ENCODE results near the gene OR2AP1.
"Not testable (repeated sequence)": the region's sequence is repeated elsewhere in the genome, so short reads cannot be mapped to it uniquely, and the experiment has no call there.

The OR2AP1 gene

DNA sequence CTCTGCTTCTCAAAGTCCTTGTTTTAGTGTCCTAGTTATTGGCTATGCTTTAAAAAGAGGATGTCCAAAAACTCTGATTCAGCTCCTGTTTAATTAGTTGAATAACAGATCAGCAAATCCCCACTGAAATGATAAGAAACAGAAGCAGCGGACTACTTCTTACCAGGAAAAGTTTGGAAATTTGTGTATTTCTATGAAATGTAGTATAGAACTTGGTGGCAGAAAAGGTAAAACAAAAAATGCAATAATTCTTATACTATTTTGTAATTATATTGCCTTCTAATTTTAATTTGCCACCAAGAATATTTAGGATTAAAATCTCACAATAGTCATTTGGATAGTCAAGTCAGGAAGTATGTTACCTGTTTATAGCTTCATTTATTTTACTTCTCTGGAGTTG is at the start of gene OR2AP1:
Gene OR2AP1 (plus strand): TSS at position 301 of the 400 bp plus-strand sequence. CDS start 1,947 bp downstream, outside the sequence.
- no peak for DNase-seq

DNA sequence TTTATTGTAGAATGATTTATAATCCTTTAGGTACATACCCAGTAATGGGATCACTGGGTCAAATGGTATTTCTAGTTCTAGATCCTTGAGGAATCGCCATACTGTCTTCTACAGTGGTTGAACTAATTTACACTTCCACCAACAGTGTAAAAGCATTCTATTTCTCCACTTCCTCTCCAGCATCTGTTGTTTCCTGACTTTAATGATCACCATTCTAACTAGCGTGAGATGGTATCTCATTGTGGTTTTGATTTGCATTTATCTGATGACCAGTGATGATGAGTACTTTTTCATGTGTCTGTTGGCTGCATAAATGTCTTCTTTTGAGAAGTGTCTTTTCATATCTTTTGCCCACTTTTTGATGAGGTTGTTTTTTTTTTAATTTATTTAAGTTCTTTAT is 24.0 kb upstream of the OR2AP1 start:
- not testable (repeated sequence) for DNase-seq

DNA sequence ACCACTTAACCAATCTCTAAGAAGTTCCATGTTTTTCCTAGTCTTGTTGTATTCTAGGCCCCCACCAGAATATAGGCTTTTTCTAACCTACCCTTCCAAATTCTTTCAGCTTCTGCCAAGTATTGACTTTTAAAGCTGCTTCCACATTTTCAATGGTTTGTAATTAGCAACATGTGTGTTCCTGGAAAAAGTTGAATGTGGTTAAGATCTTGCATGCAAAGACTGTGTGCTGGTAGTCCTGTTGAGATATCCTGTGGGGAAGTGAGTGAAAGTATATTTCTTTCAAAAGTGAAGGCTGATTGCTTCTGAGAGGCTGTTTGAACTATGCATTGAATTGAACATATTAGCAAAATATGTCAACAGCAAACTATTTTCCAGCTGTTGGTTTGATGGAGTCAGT is 23.5 kb upstream of the OR2AP1 start:
- no peak for DNase-seq

DNA sequence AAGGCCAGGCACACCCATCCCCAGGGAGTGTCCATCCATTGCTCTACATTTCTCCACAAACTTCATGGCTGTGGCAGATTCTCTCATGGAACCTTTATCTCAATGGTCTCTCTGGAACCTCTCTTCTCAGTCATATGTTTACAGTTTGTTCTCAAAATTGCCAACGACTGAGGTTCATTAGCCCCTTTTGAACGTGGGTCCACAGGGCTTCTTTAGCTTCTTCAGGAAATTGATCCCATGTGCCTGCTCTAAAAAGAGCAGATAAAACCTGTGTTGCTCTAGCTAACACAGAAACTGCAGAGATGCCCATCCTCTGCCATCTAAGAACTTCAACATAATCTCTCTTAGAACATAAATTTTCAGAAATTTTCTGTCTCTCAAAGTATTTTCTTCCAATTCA is 23.0 kb upstream of the OR2AP1 start, which contains the start of gene OR6C4:
Gene OR6C4 (plus strand): TSS at position 301 of the 400 bp plus-strand sequence. CDS start 1,625 bp downstream, outside the sequence.
- no peak for DNase-seq

DNA sequence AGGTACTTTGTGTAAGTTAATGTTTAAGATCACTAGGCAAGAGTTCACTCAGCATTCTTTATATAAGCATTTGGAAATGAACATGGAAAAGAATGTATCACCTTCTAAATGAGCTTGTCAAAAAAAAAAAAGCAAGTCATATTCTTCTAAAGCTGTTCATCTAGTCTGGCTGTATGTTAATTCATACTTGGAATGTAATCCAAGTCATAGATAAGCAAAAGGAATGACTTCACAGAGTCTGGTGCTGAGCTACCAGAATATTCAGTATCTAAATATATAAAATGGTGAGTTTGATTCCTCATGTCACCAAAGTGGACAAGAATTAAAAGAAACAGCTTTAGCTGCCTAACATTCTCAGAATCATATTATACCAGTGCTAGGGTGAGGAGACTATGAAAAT is 18.0 kb upstream of the OR2AP1 start:
- no peak for DNase-seq

DNA sequence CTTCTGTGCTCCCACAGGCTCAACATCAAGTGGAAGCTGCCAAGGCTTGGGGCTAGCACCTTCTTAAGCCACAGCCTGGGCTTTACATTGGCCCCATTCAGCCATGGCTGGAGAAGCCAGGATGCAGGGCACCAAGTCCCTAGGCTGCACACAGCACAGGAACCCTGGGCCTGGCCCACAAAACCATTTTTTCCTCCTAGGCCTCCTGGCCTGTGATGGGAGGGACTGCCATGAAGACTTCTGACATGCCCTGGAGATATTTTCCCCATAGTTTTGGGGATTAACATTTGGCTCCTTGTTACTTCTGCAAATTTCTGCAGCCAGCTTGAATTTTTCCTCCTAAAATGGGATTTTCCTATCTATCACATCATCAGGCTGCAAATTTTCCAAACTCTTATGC is 2.2 kb upstream of the OR2AP1 start:
- DNase-seq, result not testable (repeated sequence)

DNA sequence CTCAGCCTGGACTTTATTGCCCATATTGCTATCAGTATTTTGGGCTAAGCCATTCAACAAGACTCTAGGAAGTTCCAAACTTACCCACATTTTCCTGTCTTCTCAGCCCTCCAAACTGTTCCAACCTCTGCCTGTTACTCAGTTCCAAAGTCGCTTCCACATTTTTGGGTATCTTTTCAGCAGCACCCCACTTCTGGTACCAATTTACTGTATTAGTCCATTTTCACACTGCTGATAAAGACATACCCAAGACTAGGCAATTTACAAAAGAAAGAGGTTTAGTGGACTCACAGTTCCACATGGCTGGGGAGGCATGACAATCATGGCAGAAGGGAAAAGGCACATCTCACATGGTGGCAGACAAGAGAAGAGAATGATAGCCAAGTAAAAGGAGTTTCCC is 1.6 kb upstream of the OR2AP1 start:
- not testable (repeated sequence) for DNase-seq

DNA sequence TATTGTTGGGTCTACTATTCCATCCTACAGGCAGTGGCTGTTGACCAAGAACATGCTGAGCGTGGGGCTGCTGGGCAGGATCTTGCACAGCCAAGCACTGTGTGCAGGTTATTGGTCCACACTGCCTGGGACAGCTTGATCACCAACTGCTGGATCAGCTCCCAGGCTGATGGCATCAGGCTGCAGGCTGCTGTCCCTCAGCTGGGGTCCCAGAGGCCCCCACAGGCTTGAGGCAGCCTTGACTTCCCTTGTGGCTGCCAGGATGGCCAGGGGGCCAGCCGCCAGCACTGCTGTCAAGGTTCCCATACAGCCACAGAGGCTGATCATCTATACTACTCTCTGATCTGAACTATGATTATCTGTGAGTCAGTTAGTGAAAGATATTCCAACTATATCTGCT is 9.8 kb downstream of the OR2AP1 start:
- no peak for DNase-seq

DNA sequence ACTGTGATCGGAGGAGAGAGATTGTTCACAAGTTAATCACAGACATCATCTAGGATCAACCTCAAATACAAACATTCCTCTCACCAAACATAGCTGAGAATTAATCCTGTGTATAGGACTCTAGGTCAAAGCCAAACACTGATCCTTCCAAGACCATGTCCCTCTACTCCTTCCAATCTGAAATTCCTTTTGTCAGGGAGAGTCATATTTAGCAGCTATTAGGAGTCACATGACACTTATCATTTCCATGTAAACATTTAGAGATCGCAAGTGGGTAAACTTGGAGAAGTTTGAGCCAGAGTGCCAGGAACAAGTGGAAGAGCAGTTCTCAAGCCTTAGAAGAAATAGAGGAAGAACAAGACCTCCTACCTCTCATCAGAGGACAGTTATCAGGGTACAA is 13.5 kb downstream of the OR2AP1 start:
- DNase-seq, result no peak

DNA sequence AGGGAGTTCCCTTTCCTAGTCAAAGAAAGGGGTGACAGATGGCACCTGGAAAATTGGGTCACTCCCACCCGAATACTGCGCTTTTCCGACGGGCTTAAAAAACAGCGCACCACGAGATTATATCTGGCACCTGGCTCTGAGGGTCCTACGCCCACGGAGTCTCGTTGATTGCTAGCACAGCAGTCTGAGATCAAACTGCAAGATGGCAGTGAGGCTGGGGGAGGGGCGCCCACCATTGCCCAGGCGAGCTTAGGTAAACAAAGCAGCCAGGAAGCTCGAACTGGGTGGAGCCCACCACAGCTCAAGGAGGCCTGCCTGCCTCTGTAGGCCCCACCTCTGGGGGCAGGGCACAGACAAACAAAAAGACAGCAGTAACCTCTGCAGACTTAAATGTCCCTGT is 17.9 kb downstream of the OR2AP1 start:
- DNase-seq, result not testable (repeated sequence)

DNA sequence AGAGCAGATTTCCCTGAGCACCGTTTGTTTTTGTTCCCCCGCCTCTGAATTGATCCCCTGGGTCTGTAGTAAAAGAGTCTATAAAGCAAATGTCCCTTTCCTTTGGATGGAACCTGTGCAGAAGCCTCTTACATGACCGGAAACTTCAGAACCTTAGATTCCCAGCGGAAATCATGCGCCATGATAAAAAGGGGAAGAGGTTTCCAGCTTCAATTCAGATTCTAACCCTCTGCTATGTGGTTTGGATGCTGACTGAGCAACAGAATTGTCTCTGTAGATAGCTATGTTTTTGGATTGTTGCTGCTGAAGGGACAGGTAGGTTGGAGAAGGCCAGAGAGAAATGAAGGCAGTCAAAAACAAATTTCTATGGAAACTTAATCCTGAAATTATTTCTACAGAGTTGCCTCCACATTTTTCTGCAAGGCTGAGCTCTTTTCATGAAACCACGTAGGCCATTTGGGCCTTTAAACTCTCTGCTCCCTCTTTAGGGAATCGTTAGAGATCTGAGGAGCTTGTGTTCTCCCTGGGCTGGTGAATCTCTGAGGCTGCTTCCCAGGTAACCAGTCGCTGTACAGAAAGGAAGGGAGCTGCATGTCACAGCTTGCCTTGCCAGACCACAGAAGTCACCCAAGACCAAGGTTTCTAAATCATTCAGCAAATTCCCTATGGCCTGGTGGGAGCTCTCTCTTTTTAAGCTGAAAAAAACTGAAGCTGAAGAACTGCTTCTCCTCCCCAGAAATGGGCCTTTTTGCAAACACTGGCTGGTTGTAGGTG is 35.7 kb downstream of the OR2AP1 start:
- DNase-seq, result no peak

DNA sequence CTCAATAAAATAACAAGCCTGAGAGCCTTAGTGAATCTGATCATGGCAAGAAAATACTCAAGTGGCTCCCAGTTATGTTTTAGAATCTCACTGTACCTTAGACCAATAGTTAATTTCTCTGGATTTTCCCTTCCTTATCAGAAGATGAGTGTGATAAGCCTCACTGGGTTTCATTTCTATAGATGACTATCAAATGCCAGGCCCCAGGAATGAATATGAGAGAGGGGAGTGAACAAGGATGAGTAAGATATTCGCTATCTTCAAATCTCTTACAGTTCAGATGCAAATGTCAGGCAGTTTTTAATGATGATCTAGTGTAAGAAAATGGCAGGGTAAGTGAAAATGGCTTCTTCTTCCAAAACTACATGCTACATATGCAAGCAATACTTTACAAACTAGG is 38.3 kb downstream of the OR2AP1 start:
- DNase-seq, result no peak

DNA sequence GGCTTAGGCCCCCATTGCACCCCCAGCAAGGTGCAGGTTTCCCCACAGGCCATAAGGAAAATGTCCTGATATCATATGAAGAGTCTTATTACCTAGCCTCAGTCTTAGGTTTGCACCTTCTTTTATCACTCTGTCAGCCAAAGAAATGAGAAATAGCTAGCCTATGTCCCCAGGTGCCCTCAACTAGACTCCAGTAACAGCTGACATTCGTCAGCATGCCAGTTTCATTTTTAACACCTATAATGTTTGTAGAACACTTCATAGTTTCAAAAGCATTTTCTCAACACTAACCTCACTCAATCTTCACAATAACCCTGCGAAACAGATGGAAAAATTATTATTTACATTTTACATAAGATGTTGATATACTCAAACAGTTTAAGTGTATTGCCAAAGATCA is 40.4 kb downstream of the OR2AP1 start:
- DNase-seq, result no peak

DNA sequence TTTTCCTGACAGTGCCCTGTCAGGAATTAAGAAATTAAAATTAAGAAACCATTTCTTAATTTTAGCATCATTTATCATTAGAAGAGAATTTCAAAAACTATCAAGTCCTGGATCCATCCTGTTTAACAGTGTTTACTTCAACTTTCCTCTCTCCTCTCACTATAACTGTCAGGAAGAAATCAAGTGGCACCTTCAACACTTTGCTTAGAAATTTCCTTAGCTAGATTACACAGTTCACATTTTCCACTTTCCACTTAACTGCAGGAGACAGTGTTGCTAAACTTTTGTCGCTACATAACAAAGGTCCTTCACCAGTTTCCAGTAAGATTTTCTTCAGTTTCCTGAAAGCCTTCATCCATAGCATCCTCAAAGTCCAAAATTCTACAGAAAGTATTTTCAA is 42.5 kb downstream of the OR2AP1 start:
- DNase-seq, result no peak

DNA sequence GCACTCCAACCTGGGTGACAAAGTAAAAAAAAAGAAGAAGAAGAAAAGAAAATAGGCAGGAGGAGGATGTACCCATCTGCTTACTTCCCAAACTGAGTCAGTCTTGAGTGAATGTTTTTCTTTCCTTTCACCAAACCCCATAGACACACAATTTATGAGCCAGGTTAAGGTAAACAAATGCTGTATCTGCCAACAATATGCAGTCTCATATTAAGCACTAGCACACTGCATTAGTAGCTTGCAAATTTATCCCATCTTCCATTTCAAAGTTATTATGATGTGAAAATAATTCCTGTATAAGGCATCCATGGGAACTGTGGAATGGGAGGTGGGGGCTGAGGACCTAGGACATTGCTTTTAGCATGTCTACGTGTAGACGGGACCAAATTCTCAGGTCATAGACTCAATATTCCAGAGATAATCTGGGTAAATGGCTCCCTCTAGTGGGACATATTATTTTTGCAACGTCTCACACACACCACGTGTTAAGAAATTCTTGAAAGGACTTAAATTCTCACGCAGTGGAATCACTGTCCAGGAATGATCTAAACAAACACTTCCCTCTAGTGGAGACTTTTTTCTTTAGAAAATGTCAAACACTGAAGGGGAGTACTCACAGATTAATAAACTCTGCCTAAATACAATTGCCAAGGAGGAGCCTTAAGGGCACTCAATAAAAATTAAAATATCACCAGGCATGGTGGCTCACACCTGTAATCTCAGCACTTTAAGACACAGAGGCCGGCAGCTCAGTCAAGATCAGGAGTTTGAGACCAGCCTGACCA is 47.3 kb downstream of the OR2AP1 start:
- peak; percentile 37 for DNase-seq

DNA sequence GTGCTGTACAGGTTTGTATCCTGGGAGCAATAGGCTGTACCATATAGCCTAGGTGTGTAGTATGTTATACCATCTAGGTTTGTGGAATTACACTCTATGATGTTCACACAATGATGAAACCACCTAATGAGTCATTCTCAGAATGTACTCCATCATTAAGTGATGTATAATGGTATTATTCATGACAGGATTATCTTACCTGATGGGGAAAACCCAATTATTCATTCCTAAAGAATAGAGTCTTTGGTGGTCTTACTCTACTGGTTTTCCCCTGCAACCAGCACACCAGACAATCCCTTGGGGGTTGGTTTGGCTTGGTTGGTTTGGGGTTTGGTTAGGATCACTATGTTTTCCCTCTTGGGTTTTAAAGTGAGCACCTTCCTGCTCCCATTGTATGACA is 51.8 kb downstream of the OR2AP1 start:
- no peak for DNase-seq
